Upper lobe of left lung (tissue), 6 donors: ENCODE measurements around the gene ZNF24. TPM values are rescaled to one million over a fixed set of nuclear protein-coding genes. Genes with fewer than 3 reads are reported as not detected.

Experiments
- ATAC-seq, 2 donors: fragments of 200-7000 bp; cut with Tn5 transposase; one replicate each; pipeline ENCODE4 v1.9.1; 2022; ENCODE audit warnings: mild to moderate bottlenecking in 2 of 2, moderate library complexity in 2 of 2; ENCODE audit not compliant: low FRiP score in 2 of 2
- DNase-seq, 2 donors: peaks; one replicate each; pipeline ENCODE4 v3.0.0-alpha.2; 2019 to 2020
- H3K27ac ChIP-seq, 4 donors: fragments of 200-600 bp; sonication (generic); one replicate each; pipeline ENCODE4 v1.5.1; 2016 to 2019
- H3K27me3 ChIP-seq, 4 donors: fragments of 200-600 bp; sonication (generic); one replicate each; pipeline ENCODE4 v1.5.1; 2017 to 2019
- H3K36me3 ChIP-seq, 4 donors: fragments of 200-600 bp; sonication (generic); one replicate each; pipeline ENCODE4 v1.5.1; 2016 to 2019
- H3K4me1 ChIP-seq, 4 donors: fragments of 200-600 bp; sonication (generic); one replicate each; pipeline ENCODE4 v1.5.1; 2018 to 2019
- H3K4me3 ChIP-seq, 4 donors: fragments of 200-600 bp; sonication (generic); one replicate each; pipeline ENCODE4 v1.5.1; 2017 to 2019; ENCODE audit warnings: mild to moderate bottlenecking in 2 of 4, moderate library complexity in 1 of 4
- H3K9me3 ChIP-seq, 4 donors: fragments of 200-600 bp; sonication (generic); one replicate each; pipeline ENCODE4 v1.5.1; 2018 to 2019
- CTCF ChIP-seq, 6 experiments: fragments of 450-650 bp in 4 of 6; fragments of 200-600 bp in 2 of 6; sonication (generic) in 2 of 6; IDR thresholded peaks; one replicate each; pipeline ENCODE4 v1.5.1; 2016 to 2019; ENCODE audit warnings: antibody characterized with exemption in 6 of 6
- EP300 ChIP-seq, 4 donors: sonication (generic); formaldehyde crosslinking; IDR thresholded peaks; one replicate each; pipeline ENCODE4 v1.5.1; 2017; ENCODE audit warnings: antibody characterized with exemption in 4 of 4, control low read depth in 2 of 4
- POLR2A ChIP-seq, 4 donors: fragments of 450-650 bp; IDR thresholded peaks; one replicate each; pipeline ENCODE4 v1.5.1; 2016 to 2017; ENCODE audit warnings: antibody characterized with exemption in 4 of 4, mild to moderate bottlenecking in 2 of 4
- POLR2AphosphoS5 ChIP-seq, 2 donors: sonication (generic); formaldehyde crosslinking; IDR thresholded peaks; one replicate each; pipeline ENCODE4 v1.5.1; 2017; ENCODE audit warnings: antibody characterized with exemption in 2 of 2
- WGBS, 2 donors: methylation state at CpG; one replicate each; pipeline ENCODE4 v1.1.5; 2017 to 2018; 5-methylcytosine and 5-hydroxymethylcytosine counted together
- total RNA-seq, 6 donors: library from RNA; depleted of rRNA in 4 of 6; stranded (reverse); fragments of >200 nt in 4 of 6; gene quantifications; one replicate each; pipeline versions ENCODE4 v1.1.0 to v1.2.1, GENCODE V29; 2016 to 2021
- donor health status: DM: no; HTN: no; CAD: no; lungs with moderate emphysema.
- donor health status: DM: no; HTN: yes; CAD: no; lungs with severe emphysema.

ZNF24 gene
- total RNA-seq, 6 donors from 2014 or later: 16.5 to 54.4 (median 37.8) TPM

GRCh38 chr18:35345460-35345921 is 1.3 kb upstream of the ZNF24 start:
- Histone ChIP-seq H3K4me3 (no peak overlapping the region), H3K27me3 (no peaks in the 10 kb centered on the region), H3K27ac (peak overlapping the region in 3 of 4 donors; percentile 32 to 99 (median 99)), H3K4me1 (peaks cover 23 to 43% (median 24%) of the 10 kb centered on the region in 4 donors), H3K9me3 (no peaks in the 10 kb centered on the region), H3K36me3 (peaks cover 0 to 10% (median under 1%) of the 10 kb centered on the region in 4 donors)
- DNase-seq: no peak
- WGBS, 2 donors: 45 to 63% methylated on average over 6 of the region's 6 CpGs
- ATAC-seq: no peak
- TF ChIP-seq POLR2AphosphoS5 (IDR thresholded peaks at IDR 0.05) (no peak), EP300 (IDR thresholded peaks at IDR 0.05) (no peak), CTCF (IDR thresholded peaks at IDR 0.05) (no peak), POLR2A (IDR thresholded peaks at IDR 0.05) (no peak)

GRCh38 chr18:35344736-35345459 is 678 bp upstream of the ZNF24 start:
- DNase-seq: peak in 1 of 2 donors; percentile 41
- Histone ChIP-seq H3K36me3 (peaks cover 5 to 16% (median 6%) of the 10 kb centered on the region in 4 donors), H3K27ac (peak overlapping the region; percentile 99 to 100 (median 99)), H3K4me1 (peaks cover 23 to 47% (median 25%) of the 10 kb centered on the region in 4 donors), H3K9me3 (no peaks in the 10 kb centered on the region), H3K27me3 (no peaks in the 10 kb centered on the region), H3K4me3 (peak overlapping the region; percentile 36 to 89 (median 80))
- ATAC-seq: no peak
- TF ChIP-seq POLR2A (IDR thresholded peaks at IDR 0.05): no peak
- 47 to 51% methylated on average over 12 of the region's 12 CpGs for WGBS, 2 donors

- WGBS, 2 donors: 2 to 3% methylated on average over 6 to 10 of the region's 15 CpGs
- no peak for DNase-seq
- peaks cover 15 to 30% (median 19%) of the 10 kb centered on the region in 4 donors for H3K36me3 ChIP-seq
- peak overlapping the region; percentile 99 to 100 (median 99) for H3K27ac ChIP-seq
- TF ChIP-seq POLR2AphosphoS5 (IDR thresholded peaks at IDR 0.05) (no peak), CTCF (IDR thresholded peaks at IDR 0.05) (no peak), POLR2A (IDR thresholded peaks at IDR 0.05) (no peak), EP300 (IDR thresholded peaks at IDR 0.05) (no peak)
- peak overlapping the region; percentile 75 to 89 (median 81) for H3K4me3 ChIP-seq
- no peaks in the 10 kb centered on the region for H3K9me3 ChIP-seq
- peaks cover 25 to 57% (median 30%) of the 10 kb centered on the region in 4 donors for H3K4me1 ChIP-seq
- no peak for ATAC-seq
- H3K27me3 ChIP-seq: no peaks in the 10 kb centered on the region
Measured at GRCh38 chr18:35343488-35343935, 708 bp downstream of the ZNF24 start.

GRCh38 chr18:35337286-35337685 is 6.9 kb downstream of the ZNF24 start:
- Histone ChIP-seq H3K9me3 (no peaks in the 10 kb centered on the region), H3K4me1 (peaks cover under 1 to 31% (median 14%) of the 10 kb centered on the region in 4 donors), H3K36me3 (peaks cover 36 to 92% (median 70%) of the 10 kb centered on the region in 4 donors), H3K4me3 (no peak overlapping the region), H3K27ac (no peak overlapping the region), H3K27me3 (no peaks in the 10 kb centered on the region)
- ATAC-seq: no peak
- TF ChIP-seq POLR2AphosphoS5 (IDR thresholded peaks at IDR 0.05) (no peak), CTCF (IDR thresholded peaks at IDR 0.05) (no peak), POLR2A (IDR thresholded peaks at IDR 0.05) (no peak), EP300 (IDR thresholded peaks at IDR 0.05) (no peak)
- WGBS, 2 donors: 93 to 96% methylated on average over 5 of the region's 5 CpGs
- no peak for DNase-seq

GRCh38 chr18:35335866-35336265 is 8.4 kb downstream of the ZNF24 start:
- TF ChIP-seq EP300 (IDR thresholded peaks at IDR 0.05) (no peak), CTCF (IDR thresholded peaks at IDR 0.05) (no peak), POLR2A (IDR thresholded peaks at IDR 0.05) (no peak), POLR2AphosphoS5 (IDR thresholded peaks at IDR 0.05) (no peak)
- Histone ChIP-seq H3K27ac (no peak overlapping the region), H3K9me3 (no peaks in the 10 kb centered on the region), H3K27me3 (no peaks in the 10 kb centered on the region), H3K4me1 (peaks cover 0 to 18% (median 11%) of the 10 kb centered on the region in 4 donors), H3K36me3 (peaks cover 36 to 94% (median 72%) of the 10 kb centered on the region in 4 donors), H3K4me3 (no peak overlapping the region)
- no peak for ATAC-seq
- 88% methylated on average over 4 of the region's 4 CpGs for WGBS, 2 donors
- no peak for DNase-seq
